Rectal smooth muscle tissue (tissue), 1 donor: ENCODE measurements around the gene ENTPD8.

Experiments used
- H3K27ac ChIP-seq: one replicate; pipeline ENCODE4 v1.7.0; 2013; ENCODE audit warnings: low read depth, low read length, inconsistent platforms
- H3K27me3 ChIP-seq: one replicate; pipeline ENCODE4 v1.7.0; 2013; ENCODE audit warnings: low read length; ENCODE audit not compliant: control insufficient read depth, insufficient read depth
- H3K36me3 ChIP-seq: one replicate; pipeline ENCODE4 v1.7.0; 2013; ENCODE audit warnings: low read length; ENCODE audit not compliant: control insufficient read depth, insufficient read depth
- H3K4me1 ChIP-seq: one replicate; pipeline ENCODE4 v1.7.0; 2013; ENCODE audit warnings: low read length; ENCODE audit not compliant: control insufficient read depth, insufficient read depth
- H3K4me3 ChIP-seq: one replicate; pipeline ENCODE4 v1.7.0; 2013; ENCODE audit warnings: low read length
- H3K9ac ChIP-seq: one replicate; pipeline ENCODE4 v1.7.0; 2013; ENCODE audit warnings: low read length

ENTPD8 gene, protein sequence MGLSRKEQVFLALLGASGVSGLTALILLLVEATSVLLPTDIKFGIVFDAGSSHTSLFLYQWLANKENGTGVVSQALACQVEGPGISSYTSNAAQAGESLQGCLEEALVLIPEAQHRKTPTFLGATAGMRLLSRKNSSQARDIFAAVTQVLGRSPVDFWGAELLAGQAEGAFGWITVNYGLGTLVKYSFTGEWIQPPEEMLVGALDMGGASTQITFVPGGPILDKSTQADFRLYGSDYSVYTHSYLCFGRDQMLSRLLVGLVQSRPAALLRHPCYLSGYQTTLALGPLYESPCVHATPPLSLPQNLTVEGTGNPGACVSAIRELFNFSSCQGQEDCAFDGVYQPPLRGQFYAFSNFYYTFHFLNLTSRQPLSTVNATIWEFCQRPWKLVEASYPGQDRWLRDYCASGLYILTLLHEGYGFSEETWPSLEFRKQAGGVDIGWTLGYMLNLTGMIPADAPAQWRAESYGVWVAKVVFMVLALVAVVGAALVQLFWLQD

DNA sequence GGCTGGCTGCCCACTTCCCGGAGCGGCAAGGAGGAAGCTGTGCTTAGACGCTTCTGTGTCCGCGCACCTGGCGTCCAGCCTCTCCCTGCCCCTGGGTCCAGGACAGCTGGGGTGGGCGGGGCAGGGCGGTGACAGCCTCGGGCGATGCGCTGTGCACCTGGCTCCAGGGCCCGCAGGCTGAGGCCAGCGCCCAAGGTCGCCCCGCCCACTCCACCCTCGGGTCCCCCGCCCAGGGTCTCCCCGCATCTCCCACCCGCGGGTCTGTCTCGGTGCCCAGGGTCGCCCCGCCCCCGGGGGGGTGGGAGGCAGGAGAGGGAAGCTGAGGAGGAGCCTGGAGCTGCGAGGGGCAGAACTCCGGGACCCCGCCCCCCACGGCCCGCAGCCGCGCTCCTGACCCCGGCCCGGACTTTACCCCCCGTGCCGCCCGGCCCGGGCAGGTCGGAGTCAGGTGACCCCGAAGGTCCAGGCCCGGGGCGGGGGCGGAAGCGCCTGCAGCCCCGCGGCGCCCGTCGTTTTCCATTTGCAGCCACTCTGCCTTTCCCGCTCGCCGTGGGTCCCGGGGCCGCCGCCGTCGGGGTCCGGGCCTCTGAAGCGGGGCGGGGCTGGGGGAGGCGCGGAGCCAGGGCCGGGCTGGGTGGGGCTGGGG, at the start of gene ENTPD8:
ENTPD8 (minus strand) TSS at position 69 of the 646 bp plus-strand sequence. CDS start 3,072 bp downstream, outside the sequence.
- H3K27me3 ChIP-seq = no peaks in the 10 kb centered on the region
- H3K36me3 ChIP-seq = no peaks in the 10 kb centered on the region
- H3K4me3 ChIP-seq = no peak within 1 kb of the TSS
- no peak within 1 kb of the TSS for H3K27ac ChIP-seq
- no peak within 1 kb of the TSS for H3K9ac ChIP-seq
- H3K4me1 ChIP-seq = no peaks in the 10 kb centered on the region

DNA sequence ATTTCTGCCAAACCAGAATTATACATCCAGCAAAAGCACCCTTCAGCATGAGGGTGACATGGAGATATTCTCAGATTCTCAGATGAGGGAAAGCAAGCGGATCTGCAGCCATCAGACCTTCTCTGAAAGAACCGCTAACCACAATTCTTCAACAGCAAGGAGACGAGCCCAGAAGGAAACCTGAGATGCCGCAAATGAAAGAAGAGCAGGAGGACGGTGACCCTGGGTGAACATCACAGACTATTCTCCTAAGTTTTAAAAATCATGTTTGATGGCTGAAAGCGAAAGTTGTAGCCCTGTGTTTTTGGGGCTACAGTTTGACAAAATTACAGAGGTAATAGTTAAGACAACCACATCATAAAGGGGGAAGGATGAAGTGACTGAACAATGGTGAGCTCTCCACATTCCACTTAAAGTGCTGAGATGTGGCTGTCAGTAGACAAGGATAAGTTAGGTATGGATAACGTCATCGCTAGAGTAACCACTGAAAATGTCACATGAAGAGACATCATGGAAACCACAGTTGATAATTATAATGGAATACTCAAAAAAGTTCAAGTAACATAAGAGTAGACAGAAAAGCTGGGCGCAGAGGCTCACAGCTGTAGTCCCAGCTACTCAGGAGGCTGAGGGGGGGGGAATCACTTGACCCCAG, 49.5 kb upstream of the ENTPD8 start:
- Histone ChIP-seq H3K27me3 (no peaks in the 10 kb centered on the region), H3K9ac (no peak overlapping the region), H3K4me1 (no peaks in the 10 kb centered on the region), H3K36me3 (peaks cover 3% of the 10 kb centered on the region), H3K27ac (no peak overlapping the region), H3K4me3 (no peak overlapping the region)

DNA sequence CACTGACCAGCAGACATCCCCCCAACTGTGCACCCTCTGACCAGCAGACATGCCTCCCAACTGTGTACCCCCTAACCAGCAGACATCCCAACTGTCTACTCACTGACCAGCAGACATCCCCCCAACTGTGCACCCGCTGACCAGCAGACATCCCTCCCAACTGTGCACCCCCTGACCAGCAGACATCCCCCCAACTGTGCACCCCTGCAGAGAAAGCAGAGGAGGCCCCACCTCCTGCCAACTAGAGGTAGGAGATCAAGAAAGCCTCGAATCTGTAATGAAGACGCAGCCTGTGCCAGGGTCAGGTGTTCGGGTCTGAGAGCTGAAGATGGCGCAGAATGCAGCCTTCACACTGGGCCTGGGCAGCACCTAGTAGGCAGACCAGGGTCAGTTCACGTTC, 47.7 kb upstream of the ENTPD8 start:
- H3K27ac ChIP-seq = no peak overlapping the region
- peaks cover 3% of the 10 kb centered on the region for H3K36me3 ChIP-seq
- no peaks in the 10 kb centered on the region for H3K4me1 ChIP-seq
- H3K4me3 ChIP-seq = no peak overlapping the region
- H3K9ac ChIP-seq = no peak overlapping the region
- no peaks in the 10 kb centered on the region for H3K27me3 ChIP-seq

DNA sequence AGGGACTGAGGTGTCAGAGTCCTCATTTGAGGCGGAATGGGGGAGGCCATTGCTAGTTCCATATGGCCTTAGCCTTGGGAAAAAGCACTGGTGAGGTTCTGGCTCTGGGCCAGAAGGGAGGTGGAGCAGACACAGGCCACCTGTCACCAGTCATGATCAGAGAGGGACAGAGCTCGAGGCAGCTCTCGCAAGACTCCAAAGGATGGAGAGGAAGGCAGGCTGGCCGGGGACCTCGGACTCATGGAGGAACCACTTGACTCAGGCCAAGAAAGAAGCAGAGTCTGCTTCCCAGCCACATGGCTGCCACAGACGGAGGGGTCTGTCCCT, 47.1 kb upstream of the ENTPD8 start:
- Histone ChIP-seq H3K4me1 (no peaks in the 10 kb centered on the region), H3K9ac (no peak overlapping the region), H3K36me3 (peaks cover 3% of the 10 kb centered on the region), H3K27me3 (no peaks in the 10 kb centered on the region), H3K4me3 (no peak overlapping the region), H3K27ac (no peak overlapping the region)

DNA sequence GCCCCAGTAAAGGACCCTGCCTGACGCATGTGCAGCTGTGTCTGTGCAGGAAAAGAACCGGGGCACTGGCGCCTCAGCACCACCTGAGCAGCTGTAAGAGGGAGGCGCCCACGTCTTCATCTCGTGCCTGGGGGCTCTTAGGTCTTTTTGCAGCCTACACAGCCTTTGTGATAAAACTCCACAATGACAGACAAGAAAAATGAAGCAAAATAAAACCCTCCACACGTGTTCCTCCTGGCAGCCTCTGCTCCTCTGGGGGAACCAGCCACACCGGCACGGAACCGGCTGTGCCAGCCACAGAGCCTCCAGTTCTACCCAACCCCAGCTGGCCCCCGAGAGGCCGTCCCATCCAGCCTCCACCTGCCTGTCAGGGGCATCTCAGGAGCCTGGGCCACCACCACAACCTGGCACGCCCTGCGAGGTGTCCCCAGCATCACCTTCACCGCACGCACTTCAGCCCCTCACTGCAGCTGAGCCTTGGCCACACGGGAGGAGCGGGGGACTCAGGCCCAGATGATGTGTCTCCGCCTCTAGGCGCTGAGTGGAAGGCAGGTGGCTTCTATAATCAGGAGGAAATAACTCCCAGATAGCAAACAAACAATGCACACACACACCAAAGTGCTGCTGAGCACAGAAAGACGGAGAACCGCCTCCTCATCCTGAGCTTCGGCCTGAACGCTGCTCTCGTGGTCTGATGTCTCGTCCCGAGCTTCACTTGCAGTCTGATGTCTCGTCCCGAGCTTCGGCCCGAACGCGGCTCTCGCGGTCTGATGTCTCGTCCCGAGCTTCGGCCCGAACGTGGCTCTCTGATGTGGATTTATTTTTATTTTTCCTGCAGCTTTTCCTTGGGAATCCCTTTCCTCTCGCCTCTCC, 46.5 kb upstream of the ENTPD8 start:
- Histone ChIP-seq H3K36me3 (peaks cover 3% of the 10 kb centered on the region), H3K9ac (no peak overlapping the region), H3K4me3 (no peak overlapping the region), H3K27ac (no peak overlapping the region), H3K4me1 (no peaks in the 10 kb centered on the region), H3K27me3 (no peaks in the 10 kb centered on the region)

DNA sequence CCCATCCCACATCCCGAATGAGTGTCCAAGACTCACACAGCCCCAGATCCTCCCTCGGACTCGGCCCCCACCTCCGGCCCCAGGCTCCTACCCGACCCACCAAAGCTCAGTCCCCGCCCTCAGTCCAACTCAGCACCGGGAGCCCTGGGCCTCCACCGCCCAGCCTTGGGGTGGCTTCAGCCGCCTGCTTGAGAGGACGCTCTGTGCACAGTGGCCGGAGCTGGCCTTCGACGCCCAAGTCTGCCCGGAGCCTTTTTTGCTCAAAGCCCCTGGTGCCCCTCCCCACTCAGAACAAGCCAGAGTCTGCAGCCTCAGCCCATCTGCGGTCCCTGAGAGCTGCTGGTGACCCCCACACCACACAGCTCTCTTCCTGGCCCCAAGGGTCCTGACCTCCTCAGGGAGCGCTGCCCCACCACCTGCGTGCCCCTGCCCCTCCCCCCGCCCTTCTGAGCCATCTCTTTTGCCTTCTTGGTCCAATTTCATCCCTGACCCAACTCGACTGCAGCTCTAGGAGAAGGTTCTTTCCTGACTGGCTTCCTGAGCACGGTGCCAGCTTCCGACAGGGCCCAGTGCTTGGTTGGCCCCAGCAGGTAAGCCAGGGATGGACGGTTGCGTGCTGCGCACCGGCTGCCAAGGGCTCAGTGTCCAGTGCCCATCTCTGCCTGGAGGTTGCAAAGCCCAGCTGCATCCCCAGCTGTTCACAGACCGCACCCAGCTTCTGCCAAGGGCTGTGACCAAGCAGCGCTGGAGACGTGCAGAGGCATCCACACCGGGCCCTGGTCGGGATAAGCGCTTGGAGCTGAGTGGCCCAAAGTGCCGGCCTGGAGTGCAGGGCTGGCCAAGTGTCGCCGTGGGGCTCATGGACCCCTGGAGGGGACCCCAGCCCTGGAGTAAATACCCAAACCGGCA, 45.6 kb upstream of the ENTPD8 start:
- H3K36me3 ChIP-seq = peaks cover 2% of the 10 kb centered on the region
- H3K4me3 ChIP-seq = no peak overlapping the region
- no peaks in the 10 kb centered on the region for H3K27me3 ChIP-seq
- peaks cover 2% of the 10 kb centered on the region for H3K4me1 ChIP-seq
- H3K27ac ChIP-seq = no peak overlapping the region
- H3K9ac ChIP-seq = no peak overlapping the region

DNA sequence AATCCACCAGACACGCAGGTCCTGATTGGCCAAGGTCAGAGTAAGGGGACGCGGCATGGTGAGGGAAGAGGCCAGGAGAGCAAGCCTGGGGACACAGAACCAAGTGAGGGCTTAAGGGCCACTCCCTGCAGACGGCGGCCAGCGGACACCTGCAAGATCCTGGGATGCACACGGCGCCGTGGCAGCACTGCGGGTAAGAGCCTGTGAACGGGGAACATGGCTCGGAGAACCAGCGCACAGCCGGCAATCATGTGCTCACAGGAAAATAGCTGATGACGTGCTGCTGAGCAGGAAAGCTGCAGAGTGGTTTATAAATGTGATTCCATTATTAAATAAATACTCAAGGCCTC, 45.0 kb upstream of the ENTPD8 start:
- H3K36me3 ChIP-seq = no peaks in the 10 kb centered on the region
- no peak overlapping the region for H3K4me3 ChIP-seq
- H3K27ac ChIP-seq = no peak overlapping the region
- no peak overlapping the region for H3K9ac ChIP-seq
- H3K4me1 ChIP-seq = peaks cover 2% of the 10 kb centered on the region
- no peaks in the 10 kb centered on the region for H3K27me3 ChIP-seq

DNA sequence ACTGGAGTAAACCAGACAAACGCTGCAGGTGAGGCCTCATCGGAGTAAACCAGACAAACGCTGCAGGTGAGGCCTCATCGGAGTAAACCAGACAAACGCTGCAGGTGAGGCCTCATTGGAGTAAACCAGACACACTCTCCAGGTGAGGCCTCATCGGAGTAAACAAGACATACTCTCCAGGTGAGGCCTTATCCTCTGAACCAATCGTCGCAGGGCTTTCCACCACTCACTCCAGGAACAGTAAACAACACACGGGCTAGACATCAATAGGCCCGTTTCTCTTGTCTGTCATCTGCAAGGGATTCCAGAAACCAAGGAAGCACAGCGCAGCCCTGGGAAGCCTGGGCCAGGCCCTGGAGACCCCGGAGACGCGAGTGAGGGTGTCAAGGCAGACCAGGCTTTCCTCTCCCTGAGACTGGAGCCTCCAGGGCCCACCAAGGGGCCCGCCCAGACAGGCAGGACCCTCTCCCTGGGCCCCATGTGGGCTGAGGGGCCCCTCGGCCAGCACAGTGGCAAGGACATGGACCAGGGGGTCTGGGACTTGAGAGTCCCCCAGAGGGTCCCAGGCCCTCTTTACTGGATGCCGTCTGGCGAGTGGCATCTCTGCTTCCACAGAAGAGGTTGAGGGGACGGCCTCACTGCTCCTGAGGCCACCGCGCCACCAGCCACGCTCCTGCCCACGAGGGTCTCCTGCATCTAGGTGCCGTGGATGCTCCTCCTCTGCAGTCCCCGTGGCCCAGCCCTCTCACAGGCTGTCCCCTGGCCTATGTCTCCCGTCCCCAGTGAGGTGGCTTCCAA, 44.4 kb upstream of the ENTPD8 start:
- Histone ChIP-seq H3K27ac (no peak overlapping the region), H3K36me3 (no peaks in the 10 kb centered on the region), H3K9ac (no peak overlapping the region), H3K4me3 (no peak overlapping the region), H3K4me1 (peaks cover 2% of the 10 kb centered on the region), H3K27me3 (no peaks in the 10 kb centered on the region)

DNA sequence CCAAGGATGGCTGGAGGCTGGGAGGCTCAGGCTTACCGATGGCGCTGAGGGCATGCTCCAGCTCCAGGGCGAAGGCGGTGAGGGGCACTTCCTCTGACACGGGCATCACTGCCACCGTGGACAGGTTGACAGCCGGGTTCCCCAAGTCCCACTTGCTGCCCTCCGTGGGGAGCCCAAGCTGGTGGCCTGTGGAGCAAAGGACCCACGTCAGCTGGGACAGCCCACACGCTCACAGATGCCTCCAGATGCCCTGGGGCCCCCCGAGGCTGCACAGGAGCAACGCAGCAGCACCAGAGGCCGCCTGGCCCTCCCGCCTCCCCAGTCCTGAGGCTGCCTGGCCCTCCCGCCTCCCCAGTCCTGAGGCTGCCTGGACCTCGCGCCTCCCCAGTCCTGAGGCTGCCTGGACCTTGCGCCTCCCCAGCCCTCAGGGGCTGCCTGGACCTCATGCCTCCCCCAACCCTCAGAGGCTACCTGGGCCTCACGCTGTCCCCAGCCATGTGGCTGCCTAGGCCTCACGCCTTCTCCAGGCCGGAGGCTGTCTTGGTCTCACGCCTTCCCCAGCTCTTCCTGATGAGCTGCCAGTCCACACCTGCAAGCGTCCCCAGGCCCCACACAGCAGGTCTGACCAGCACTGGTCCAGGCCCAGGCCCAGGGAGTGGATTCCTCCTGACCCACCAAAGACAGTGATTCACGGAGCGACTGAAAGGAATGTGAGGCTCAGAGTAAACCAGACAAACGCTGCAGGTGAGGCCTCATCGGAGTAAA, 43.6 kb upstream of the ENTPD8 start:
- Histone ChIP-seq H3K9ac (no peak overlapping the region), H3K4me1 (peaks cover 2% of the 10 kb centered on the region), H3K4me3 (no peak overlapping the region), H3K36me3 (no peaks in the 10 kb centered on the region), H3K27ac (no peak overlapping the region), H3K27me3 (no peaks in the 10 kb centered on the region)

DNA sequence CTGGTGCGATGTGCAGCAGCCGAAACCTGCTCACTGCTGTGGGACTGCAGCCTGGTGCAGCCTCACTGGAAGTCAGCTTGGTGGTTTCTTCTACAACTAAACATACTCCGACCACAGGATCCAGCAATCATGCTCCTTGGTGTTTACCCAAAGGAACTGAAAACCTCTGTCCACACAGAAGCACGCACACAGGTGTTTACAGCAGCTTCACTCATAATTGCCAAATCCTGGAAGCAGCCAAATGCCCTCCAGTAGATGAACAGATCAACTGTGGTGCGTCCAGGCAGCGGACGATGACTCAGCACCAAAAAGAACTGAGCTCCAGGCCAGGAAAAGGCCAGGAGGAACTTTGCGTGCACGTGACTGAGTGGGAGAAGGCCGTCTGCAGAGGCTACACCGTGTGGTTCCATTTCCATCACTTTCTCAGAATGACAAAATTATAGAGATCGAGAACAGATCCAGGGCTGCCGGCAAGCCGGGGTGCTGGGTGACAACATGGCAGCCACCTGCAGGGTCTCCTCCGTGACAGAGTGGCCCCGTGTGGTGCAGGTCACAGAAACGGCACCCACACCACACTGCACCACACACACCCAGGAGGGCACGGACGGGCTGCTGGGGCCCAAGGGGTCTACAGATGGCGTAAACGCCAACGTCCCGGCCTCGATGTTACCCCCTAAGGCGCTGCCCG, 41.1 kb upstream of the ENTPD8 start:
- no peaks in the 10 kb centered on the region for H3K27me3 ChIP-seq
- H3K27ac ChIP-seq = no peak overlapping the region
- H3K9ac ChIP-seq = no peak overlapping the region
- no peak overlapping the region for H3K4me3 ChIP-seq
- no peaks in the 10 kb centered on the region for H3K36me3 ChIP-seq
- peaks cover 2% of the 10 kb centered on the region for H3K4me1 ChIP-seq
